Uterus (tissue), 4 donors: ENCODE results near the gene ABCG4. TPM values are rescaled to one million over a fixed set of nuclear protein-coding genes. Genes with fewer than 3 reads are reported as not detected.

Experiments
- DNase-seq, 2 donors: peaks; one replicate each; pipeline ENCODE4 v3.0.0-alpha.2; 2019 to 2020
- H3K27ac ChIP-seq, 2 donors: fragments of 200-600 bp; sonication (generic); 1 replicate in 1 of 2; 2 replicates in 1 of 2; pipeline ENCODE4 v1.5.1; 2016 to 2018
- H3K27me3 ChIP-seq, 2 donors: fragments of 200-600 bp; sonication (generic); one replicate each; pipeline ENCODE4 v1.5.1; 2018 to 2019; ENCODE audit warnings: control low read depth in 1 of 2
- H3K36me3 ChIP-seq, 2 donors: fragments of 200-600 bp; sonication (generic); one replicate each; pipeline ENCODE4 v1.5.1; 2019; ENCODE audit warnings: control low read depth in 1 of 2
- H3K4me1 ChIP-seq, 2 donors: fragments of 200-600 bp; sonication (generic); one replicate each; pipeline ENCODE4 v1.5.1; 2018 to 2019; ENCODE audit warnings: control low read depth in 1 of 2
- H3K4me3 ChIP-seq, 2 donors: fragments of 200-600 bp; sonication (generic); 1 replicate in 1 of 2; 2 replicates in 1 of 2; pipeline ENCODE4 v1.5.1; 2018 to 2019; ENCODE audit warnings: mild to moderate bottlenecking in 1 of 2
- H3K9me3 ChIP-seq, 2 donors: fragments of 200-600 bp; sonication (generic); one replicate each; pipeline ENCODE4 v1.5.1; 2019; ENCODE audit warnings: control low read depth in 1 of 2
- POLR2A ChIP-seq, 2 donors: fragments of 450-650 bp; IDR thresholded peaks; one replicate each; pipeline ENCODE4 v1.6.1; 2016; ENCODE audit warnings: antibody characterized with exemption in 2 of 2, mild to moderate bottlenecking in 1 of 2, moderate library complexity in 1 of 2
- intact Hi-C: fragments of 100-400 bp; cut with DNase I; formaldehyde crosslinking; loops from one replicate; pipeline ENCODE4 v1.15.1; 2023; ENCODE audit warnings: low total_unique reads
- total RNA-seq, 4 donors: library from RNA; depleted of rRNA in 3 of 4; stranded (reverse); fragments of >200 nt in 3 of 4; gene quantifications; one replicate each; pipeline versions ENCODE4 v1.1.0 to v1.2.4, GENCODE V29; 2014 to 2023
- TF ChIP-seq, protein P1 (sequence below), 4 experiments: fragments of 200-600 bp in 2 of 4; fragments of 450-650 bp in 2 of 4; sonication (generic) in 2 of 4; IDR thresholded peaks; one replicate each; pipeline ENCODE4 v1.5.1; 2016 to 2019; ENCODE audit warnings: antibody characterized with exemption in 4 of 4, mild to moderate bottlenecking in 2 of 4, moderate library complexity in 1 of 4
- donor health status: DM: yes; HTN: yes; CAD: no.

ABCG4 gene
- total RNA-seq, 4 donors from 2014 or later, result 0.55 to 2.7 TPM; not detected in 2

DNA sequence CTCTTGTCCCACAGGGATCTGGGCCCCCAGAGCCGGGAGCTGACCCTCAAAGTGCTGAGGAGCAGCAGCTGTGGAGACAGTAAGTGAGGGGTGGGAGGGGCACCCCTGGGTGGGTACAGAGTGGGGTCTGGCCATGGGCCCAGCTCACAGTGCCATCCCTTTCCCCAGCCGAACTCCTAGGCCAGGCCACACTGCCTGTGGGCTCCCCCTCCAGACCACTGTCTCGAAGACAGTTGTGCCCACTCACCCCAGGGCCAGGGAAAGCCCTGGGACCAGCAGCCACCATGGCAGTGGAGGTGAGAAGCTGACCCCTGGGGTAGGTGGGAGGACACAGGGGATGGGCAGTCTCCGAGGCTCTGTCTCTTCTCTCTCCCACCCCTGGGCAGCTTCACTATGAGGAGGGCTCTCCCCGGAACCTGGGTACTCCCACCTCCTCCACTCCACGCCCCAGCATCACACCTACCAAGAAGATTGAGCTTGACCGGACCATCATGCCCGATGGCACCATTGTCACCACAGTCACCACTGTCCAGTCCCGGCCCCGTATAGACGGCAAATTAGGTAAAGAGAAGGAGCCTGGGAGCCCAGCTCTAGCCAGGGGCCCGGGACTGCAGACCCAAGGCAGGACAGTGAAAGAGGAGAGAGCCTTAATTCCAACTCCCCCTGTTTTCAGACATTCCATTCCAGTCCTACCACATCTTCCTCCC lies 36.4 kb upstream of the ABCG4 start:
- Histone ChIP-seq H3K4me1 (no peaks in the 10 kb centered on the region), H3K36me3 (no peaks in the 10 kb centered on the region), H3K27ac (no peak overlapping the region), H3K27me3 (no peaks in the 10 kb centered on the region), H3K4me3 (no peak overlapping the region), H3K9me3 (no peaks in the 10 kb centered on the region)
- no peak for TF ChIP-seq POLR2A (IDR thresholded peaks at IDR 0.05)
- TF ChIP-seq, protein P1, sequence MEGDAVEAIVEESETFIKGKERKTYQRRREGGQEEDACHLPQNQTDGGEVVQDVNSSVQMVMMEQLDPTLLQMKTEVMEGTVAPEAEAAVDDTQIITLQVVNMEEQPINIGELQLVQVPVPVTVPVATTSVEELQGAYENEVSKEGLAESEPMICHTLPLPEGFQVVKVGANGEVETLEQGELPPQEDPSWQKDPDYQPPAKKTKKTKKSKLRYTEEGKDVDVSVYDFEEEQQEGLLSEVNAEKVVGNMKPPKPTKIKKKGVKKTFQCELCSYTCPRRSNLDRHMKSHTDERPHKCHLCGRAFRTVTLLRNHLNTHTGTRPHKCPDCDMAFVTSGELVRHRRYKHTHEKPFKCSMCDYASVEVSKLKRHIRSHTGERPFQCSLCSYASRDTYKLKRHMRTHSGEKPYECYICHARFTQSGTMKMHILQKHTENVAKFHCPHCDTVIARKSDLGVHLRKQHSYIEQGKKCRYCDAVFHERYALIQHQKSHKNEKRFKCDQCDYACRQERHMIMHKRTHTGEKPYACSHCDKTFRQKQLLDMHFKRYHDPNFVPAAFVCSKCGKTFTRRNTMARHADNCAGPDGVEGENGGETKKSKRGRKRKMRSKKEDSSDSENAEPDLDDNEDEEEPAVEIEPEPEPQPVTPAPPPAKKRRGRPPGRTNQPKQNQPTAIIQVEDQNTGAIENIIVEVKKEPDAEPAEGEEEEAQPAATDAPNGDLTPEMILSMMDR (IDR thresholded peaks at IDR 0.05), result no peak
- DNase-seq, result no peak
- intact Hi-C loops, result no loop called here

DNA sequence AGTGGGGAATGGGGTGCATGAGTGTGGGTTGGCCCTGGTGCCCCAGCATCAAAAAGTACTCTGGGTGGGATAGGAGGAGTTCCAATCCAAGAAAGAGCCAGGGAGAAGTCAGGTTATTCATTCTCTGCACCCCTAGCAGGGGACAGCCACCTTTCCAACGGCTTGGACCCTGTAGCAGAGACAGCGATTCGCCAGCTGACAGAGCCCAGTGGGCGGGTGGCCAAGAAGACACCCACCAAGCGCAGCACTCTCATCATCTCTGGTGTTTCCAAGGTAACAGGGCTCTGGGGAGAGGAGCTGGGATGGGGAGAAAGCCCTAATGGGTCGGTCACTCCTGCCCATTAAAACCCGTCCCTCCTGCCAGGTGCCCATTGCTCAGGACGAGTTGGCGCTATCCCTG lies 35.1 kb upstream of the ABCG4 start:
- Histone ChIP-seq H3K9me3 (no peaks in the 10 kb centered on the region), H3K27me3 (no peaks in the 10 kb centered on the region), H3K4me1 (no peaks in the 10 kb centered on the region), H3K27ac (no peak overlapping the region), H3K36me3 (no peaks in the 10 kb centered on the region), H3K4me3 (no peak overlapping the region)
- TF ChIP-seq, protein P1 (IDR thresholded peaks at IDR 0.05), result no peak
- TF ChIP-seq POLR2A (IDR thresholded peaks at IDR 0.05), result no peak
- intact Hi-C loops, result no loop called here
- no peak for DNase-seq

DNA sequence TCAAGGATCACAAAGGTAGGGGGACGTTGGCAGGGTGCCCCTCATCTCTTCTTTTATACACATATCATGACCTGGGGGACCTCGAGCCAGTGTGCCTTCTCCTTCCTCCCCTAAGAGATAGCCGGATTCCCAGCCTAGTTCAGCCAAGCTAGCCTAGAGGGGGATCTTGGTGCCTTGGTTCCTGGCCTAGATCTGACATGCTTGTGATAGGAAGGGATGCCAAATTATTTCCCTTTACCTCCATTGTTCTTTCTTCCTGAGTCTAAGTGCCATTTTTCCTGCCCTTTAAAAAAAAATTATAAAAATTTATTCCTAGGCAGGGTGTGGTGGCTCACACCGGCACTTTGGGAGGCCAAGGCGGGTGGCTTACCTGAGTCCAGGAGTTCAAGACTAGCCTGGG lies 34.5 kb upstream of the ABCG4 start:
- Histone ChIP-seq H3K4me3 (no peak overlapping the region), H3K36me3 (no peaks in the 10 kb centered on the region), H3K27me3 (no peaks in the 10 kb centered on the region), H3K4me1 (no peaks in the 10 kb centered on the region), H3K27ac (no peak overlapping the region), H3K9me3 (no peaks in the 10 kb centered on the region)
- TF ChIP-seq, protein P1 (IDR thresholded peaks at IDR 0.05), result no peak
- no peak for TF ChIP-seq POLR2A (IDR thresholded peaks at IDR 0.05)
- intact Hi-C loops, result no loop called here
- DNase-seq, result no peak

DNA sequence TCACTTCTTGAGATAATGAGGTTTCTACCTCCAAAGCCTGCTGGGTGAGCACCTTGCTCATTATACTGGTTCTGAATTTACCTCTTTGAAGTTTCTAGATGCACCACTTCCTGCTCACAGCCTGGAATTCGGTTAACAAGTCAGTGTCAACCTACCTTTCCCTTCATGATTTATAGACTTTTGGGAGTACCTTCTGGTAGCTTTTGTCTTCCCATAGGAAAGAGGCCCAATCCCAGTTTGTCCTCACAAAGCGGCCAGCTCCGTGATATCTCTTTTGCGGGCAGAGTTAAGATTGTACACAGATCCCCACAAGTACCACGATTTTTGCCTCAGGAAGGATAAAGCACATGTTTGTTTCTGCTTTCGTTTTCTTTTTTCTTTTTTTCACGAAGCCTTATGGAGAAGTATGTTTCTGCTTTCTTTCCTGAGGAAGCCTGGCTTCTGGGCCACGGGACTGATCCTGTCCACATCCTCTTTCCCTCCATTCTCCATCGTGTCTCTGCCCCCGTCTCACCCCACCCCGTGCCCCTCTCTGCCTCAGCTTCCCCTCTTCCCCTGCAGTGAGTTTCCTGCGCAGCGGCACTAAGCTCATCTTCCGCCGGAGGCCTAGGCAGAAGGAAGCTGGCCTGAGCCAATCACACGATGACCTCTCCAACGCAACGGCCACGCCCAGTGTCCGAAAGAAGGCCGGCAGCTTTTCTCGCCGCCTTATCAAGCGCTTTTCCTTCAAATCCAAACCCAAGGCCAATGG lies 33.2 kb upstream of the ABCG4 start:
- intact Hi-C loops, result no loop called here
- Histone ChIP-seq H3K36me3 (no peaks in the 10 kb centered on the region), H3K4me3 (no peak overlapping the region), H3K9me3 (no peaks in the 10 kb centered on the region), H3K4me1 (no peaks in the 10 kb centered on the region), H3K27ac (no peak overlapping the region), H3K27me3 (no peaks in the 10 kb centered on the region)
- TF ChIP-seq, protein P1 (IDR thresholded peaks at IDR 0.05), result no peak
- no peak for TF ChIP-seq POLR2A (IDR thresholded peaks at IDR 0.05)
- no peak for DNase-seq

DNA sequence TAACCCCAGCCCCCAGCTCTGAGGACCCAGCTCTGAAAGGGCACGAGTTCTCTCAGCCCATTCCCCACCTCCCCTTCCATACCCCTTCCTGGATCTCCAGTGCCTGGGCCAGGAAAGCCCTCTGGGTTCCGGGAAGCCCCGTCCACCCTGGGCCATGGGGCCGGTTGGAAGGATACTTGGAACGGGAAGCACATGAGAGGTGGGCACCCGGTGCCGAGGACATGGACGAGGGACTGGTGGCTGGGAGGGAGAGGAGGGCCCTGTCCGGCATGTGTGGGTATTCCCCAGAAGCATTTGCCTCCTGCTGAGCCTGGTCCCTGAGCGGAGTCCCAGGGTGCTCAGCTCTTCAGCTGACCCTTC lies 32.6 kb upstream of the ABCG4 start:
- H3K27me3 ChIP-seq, result no peaks in the 10 kb centered on the region
- no peaks in the 10 kb centered on the region for H3K36me3 ChIP-seq
- TF ChIP-seq, protein P1 (IDR thresholded peaks at IDR 0.05), result no peak
- TF ChIP-seq POLR2A (IDR thresholded peaks at IDR 0.05), result no peak
- no peaks in the 10 kb centered on the region for H3K4me1 ChIP-seq
- intact Hi-C loops, result no loop called here
- H3K4me3 ChIP-seq, result no peak overlapping the region
- H3K9me3 ChIP-seq, result no peaks in the 10 kb centered on the region
- DNase-seq, result no peak
- H3K27ac ChIP-seq, result no peak overlapping the region
